ENCODE measurements around the gene RUSC2.

Gene RUSC2

GRCh38 chr9:35538361-35539234 is 48.7 kb downstream of the RUSC2 start:
- Histone ChIP-seq H4K8ac (ENCODE audit: low read depth, low read length) (peak overlapping the region; percentile 63), H3K4me3 (ENCODE audit: low read depth, low read length) (peak overlapping the region; percentile 58), H3K27ac (ENCODE audit: low read depth, low read length) (peak overlapping the region; percentile 43), H3K79me2 (ENCODE audit: control insufficient read depth, insufficient read depth, low read length, poor library complexity) (peaks cover 4% of the 10 kb centered on the region), H3K4me2 (ENCODE audit: low read length) (peak overlapping the region; percentile 54), H3K4ac (ENCODE audit: low read depth, low read length) (peak overlapping the region; percentile 28), H3K23ac (ENCODE audit: low read length) (no peak overlapping the region), H3K14ac (ENCODE audit: low read length) (peak overlapping the region; percentile 54), H3K9me3 (ENCODE audit: insufficient read depth, low read depth, low read length) (no peaks in the 10 kb centered on the region), H3K79me1 (ENCODE audit: low read length) (peaks cover 13% of the 10 kb centered on the region), H3K18ac (ENCODE audit: low read length) (peak overlapping the region; percentile 66), H3K36me3 (ENCODE audit: control insufficient read depth in 1 of 2, insufficient read depth in 2 of 2, low read length in 2 of 2) (no peaks in the 10 kb centered on the region), H3K9ac (ENCODE audit: low read length) (no peak overlapping the region), H3K4me1 (ENCODE audit: control insufficient read depth in 1 of 2, insufficient read depth in 2 of 2, low read length in 2 of 2) (peaks cover 17 to 19% of the 10 kb centered on the region in 2 experiments), H2AK5ac (ENCODE audit: low read length) (peak overlapping the region; percentile 73), H3K27me3 (ENCODE audit: insufficient read depth, low read length) (no peaks in the 10 kb centered on the region), H4K12ac (ENCODE audit: low read depth, low read length) (peak overlapping the region; percentile 55), H2BK5ac (ENCODE audit: low read depth, low read length, poor library complexity) (peak overlapping the region; percentile 54), H2BK12ac (ENCODE audit: low read length) (peak overlapping the region; percentile 63), H2BK120ac (ENCODE audit: insufficient read depth, low read length, poor library complexity) (peak overlapping the region; percentile 57), H2AFZ (ENCODE audit: insufficient read depth, low read length, poor library complexity) (peak overlapping the region; percentile 47), H4K91ac (ENCODE audit: low read depth, low read length) (peak overlapping the region; percentile 78)
- no CpG with 5 or more reads among the region's 18 CpGs for WGBS (ENCODE audit: extremely low coverage, insufficient coverage, insufficient read length)
- peak; percentile 77 to 84 for DNase-seq

Measured in trophoblast cell (in vitro differentiated cells and primary cell).